Measurements from ENCODE around the gene TLR8. TPM values are rescaled to one million over a fixed set of nuclear protein-coding genes. Genes with fewer than 3 reads are reported as not detected.

Gene TLR8
- total RNA-seq, 1 donor, result under 0.01 TPM

GRCh38 chrX:12899506-12899905, 6.9 kb upstream of the TLR8 start:
- no peaks in the 10 kb centered on the region for H3K4me1 ChIP-seq (ENCODE audit: insufficient read depth, low read length)
- no peaks in the 10 kb centered on the region for H3K36me3 ChIP-seq (ENCODE audit: insufficient read depth, low read length)
- TF ChIP-seq CTCF (IDR thresholded peaks at IDR 0.05; ENCODE audit: extremely low read depth, low read depth, low read length), result no peak
- H3K4me3 ChIP-seq (ENCODE audit: insufficient read depth, low read length), result no peak overlapping the region
- H4K20me1 ChIP-seq (ENCODE audit: insufficient read depth, low read length), result no peaks in the 10 kb centered on the region
- H3K27me3 ChIP-seq (ENCODE audit: insufficient read depth, low read length), result no peaks in the 10 kb centered on the region
- no peak overlapping the region for H3K4me2 ChIP-seq (ENCODE audit: insufficient read depth, low read length)
- H2AFZ ChIP-seq (ENCODE audit: low read length), result no peak overlapping the region
- no peak for DNase-seq (ENCODE audit: insufficient read length, low spot score, missing footprints)
- H3K27ac ChIP-seq (ENCODE audit: low read depth, low read length), result no peak overlapping the region
- no peaks in the 10 kb centered on the region for H3K79me2 ChIP-seq (ENCODE audit: insufficient read depth, low read length)
- no peaks in the 10 kb centered on the region for H3K9me3 ChIP-seq (ENCODE audit: low read depth, low read length)

GRCh38 chrX:12901486-12901885, 4.9 kb upstream of the TLR8 start:
- Histone ChIP-seq H3K27ac (ENCODE audit: low read depth, low read length) (no peak overlapping the region), H3K9me3 (ENCODE audit: low read depth, low read length) (no peaks in the 10 kb centered on the region), H3K4me3 (ENCODE audit: insufficient read depth, low read length) (no peak overlapping the region), H3K4me2 (ENCODE audit: insufficient read depth, low read length) (no peak overlapping the region), H4K20me1 (ENCODE audit: insufficient read depth, low read length) (no peaks in the 10 kb centered on the region), H2AFZ (ENCODE audit: low read length) (no peak overlapping the region), H3K79me2 (ENCODE audit: insufficient read depth, low read length) (no peaks in the 10 kb centered on the region), H3K4me1 (ENCODE audit: insufficient read depth, low read length) (no peaks in the 10 kb centered on the region), H3K36me3 (ENCODE audit: insufficient read depth, low read length) (no peaks in the 10 kb centered on the region), H3K27me3 (ENCODE audit: insufficient read depth, low read length) (no peaks in the 10 kb centered on the region)
- DNase-seq (ENCODE audit: insufficient read length, low spot score, missing footprints), result peak; percentile 93
- peak; percentile 69 for TF ChIP-seq CTCF (IDR thresholded peaks at IDR 0.05; ENCODE audit: extremely low read depth, low read depth, low read length)

- H3K36me3 ChIP-seq (ENCODE audit: insufficient read depth, low read length), result no peaks in the 10 kb centered on the region
- no peaks in the 10 kb centered on the region for H3K27me3 ChIP-seq (ENCODE audit: insufficient read depth, low read length)
- H4K20me1 ChIP-seq (ENCODE audit: insufficient read depth, low read length), result no peaks in the 10 kb centered on the region
- no peaks in the 10 kb centered on the region for H3K4me1 ChIP-seq (ENCODE audit: insufficient read depth, low read length)
- TF ChIP-seq CTCF (IDR thresholded peaks at IDR 0.05; ENCODE audit: extremely low read depth, low read depth, low read length), result no peak
- H3K79me2 ChIP-seq (ENCODE audit: insufficient read depth, low read length), result no peaks in the 10 kb centered on the region
- H3K27ac ChIP-seq (ENCODE audit: low read depth, low read length), result no peak overlapping the region
- no peak overlapping the region for H3K4me3 ChIP-seq (ENCODE audit: insufficient read depth, low read length)
- H3K9me3 ChIP-seq (ENCODE audit: low read depth, low read length), result no peaks in the 10 kb centered on the region
- DNase-seq (ENCODE audit: insufficient read length, low spot score, missing footprints), result no peak
- H3K4me2 ChIP-seq (ENCODE audit: insufficient read depth, low read length), result no peak overlapping the region
- no peak overlapping the region for H2AFZ ChIP-seq (ENCODE audit: low read length)
These were observed 2.8 kb upstream of the TLR8 start for GRCh38 chrX:12903646-12904045.

GRCh38 chrX:12910423-12911121, 4.2 kb downstream of the TLR8 start:
- Histone ChIP-seq H3K4me2 (ENCODE audit: insufficient read depth, low read length) (no peak overlapping the region), H3K79me2 (ENCODE audit: insufficient read depth, low read length) (no peaks in the 10 kb centered on the region)

More at GRCh38 chrX:12910423-12911121, 4.2 kb downstream of the TLR8 start:
- no peaks in the 10 kb centered on the region for H3K9me3 ChIP-seq (ENCODE audit: low read depth, low read length)
- H4K20me1 ChIP-seq (ENCODE audit: insufficient read depth, low read length), result no peaks in the 10 kb centered on the region
- H3K4me3 ChIP-seq (ENCODE audit: insufficient read depth, low read length), result no peak overlapping the region
- H2AFZ ChIP-seq (ENCODE audit: low read length), result no peak overlapping the region
- H3K27me3 ChIP-seq (ENCODE audit: insufficient read depth, low read length), result no peaks in the 10 kb centered on the region
- H3K27ac ChIP-seq (ENCODE audit: low read depth, low read length), result no peak overlapping the region
- H3K4me1 ChIP-seq (ENCODE audit: insufficient read depth, low read length), result no peaks in the 10 kb centered on the region
- DNase-seq (ENCODE audit: insufficient read length, low spot score, missing footprints), result no peak
- no peaks in the 10 kb centered on the region for H3K36me3 ChIP-seq (ENCODE audit: insufficient read depth, low read length)
- no peak for TF ChIP-seq CTCF (IDR thresholded peaks at IDR 0.05; ENCODE audit: extremely low read depth, low read depth, low read length)

All from osteoblast (primary cell).